Measurements from ENCODE around the gene SHOC2.

- TF ChIP-seq CTCF (conservative IDR thresholded peaks at IDR 0.05 in 1 of 2, IDR thresholded peaks at IDR 0.05 in 1 of 2; ENCODE audit: low read depth in 1 of 2, low read length in 2 of 2) = no peak
- TF ChIP-seq EZH2 (IDR thresholded peaks at IDR 0.05; ENCODE audit: low read length, missing control alignments) = no peak
Measured at GRCh38 chr10:110881905-110882304, 37.5 kb upstream of the SHOC2 start.
